GM19463 (cell line): ENCODE results near the gene BUB3.

Experiments
- ATAC-seq: cut with Tn5 transposase; IDR thresholded peaks from one replicate; pipeline ENCODE4 v1.9.1; 2021; ENCODE audit warnings: mild to moderate bottlenecking, moderate library complexity; ENCODE audit not compliant: unreplicated experiment

Gene BUB3

GRCh38 chr10:123202506-123202905 is 48.3 kb downstream of the BUB3 start:
- no peak for ATAC-seq

DNA sequence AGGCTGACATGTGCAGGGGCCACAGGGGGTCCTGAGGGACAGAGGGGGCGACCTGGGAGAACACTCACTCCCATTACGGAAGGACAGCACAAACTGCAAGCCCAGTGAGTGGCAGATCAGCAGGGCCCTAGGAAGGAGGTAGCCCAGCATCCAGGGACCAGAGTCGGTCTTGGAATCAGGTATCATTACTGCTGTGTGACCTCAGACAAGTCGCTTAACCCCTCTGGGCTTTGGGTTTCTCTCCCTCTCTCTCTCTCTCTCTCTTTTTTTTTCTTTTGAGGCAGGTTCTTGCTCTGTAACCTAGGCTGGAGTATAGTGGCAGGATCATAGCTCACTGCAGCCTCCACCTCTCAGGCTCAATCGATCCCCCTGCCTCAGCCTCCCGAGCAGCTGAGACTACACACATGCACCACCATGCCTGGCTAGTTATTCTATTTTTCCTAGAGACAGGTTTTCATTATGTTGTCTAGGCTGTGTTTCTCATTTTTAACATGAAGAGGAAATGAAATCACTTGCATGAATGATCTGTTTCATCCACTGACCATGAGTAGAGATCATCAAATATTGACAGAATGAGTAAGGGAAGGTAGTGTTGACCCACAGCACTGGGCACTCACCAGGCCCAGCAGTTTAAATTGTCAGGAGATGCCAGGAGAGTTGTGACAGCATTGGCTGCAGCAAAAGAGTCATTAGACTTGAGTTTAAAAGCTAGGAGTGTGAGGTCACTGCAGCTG is 49.4 kb downstream of the BUB3 start:
- no peak for ATAC-seq

DNA sequence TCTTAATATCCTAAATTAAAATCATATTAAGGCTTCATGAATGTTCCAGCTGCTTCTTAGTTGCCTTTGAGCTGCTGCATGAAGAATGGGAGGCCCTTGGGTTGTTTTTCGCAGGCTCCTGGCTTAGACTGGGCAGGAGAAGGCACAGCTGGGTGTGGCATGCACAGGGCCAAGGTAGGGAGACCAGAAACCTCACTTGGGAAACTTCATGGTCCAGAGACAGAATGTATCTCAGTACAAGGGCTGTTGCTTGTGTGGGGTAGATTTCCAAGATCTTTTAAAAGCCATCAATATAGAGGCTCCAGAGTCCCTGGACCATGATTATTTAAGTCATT is 49.9 kb downstream of the BUB3 start:
- no peak for ATAC-seq

GRCh38 chr10:123205041-123205440 is 50.8 kb downstream of the BUB3 start:
- no peak for ATAC-seq

DNA sequence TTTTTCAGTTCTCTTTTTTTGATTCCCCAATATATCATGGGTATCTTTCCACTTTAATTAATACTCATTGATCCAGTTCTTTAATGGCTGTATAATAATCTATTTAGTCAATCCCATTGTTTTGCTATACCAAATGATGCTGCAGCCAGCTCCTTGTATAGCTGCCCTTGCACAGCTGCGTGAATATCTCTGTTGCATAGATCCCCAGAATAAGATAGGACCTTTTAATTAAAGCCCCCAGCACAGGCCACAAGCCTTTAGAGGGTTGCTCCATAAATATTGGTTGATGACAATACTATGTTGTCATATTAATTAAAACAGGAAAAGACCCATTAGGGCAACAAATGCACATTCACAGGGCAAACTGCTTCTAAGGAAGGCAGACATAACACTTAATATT is 57.9 kb downstream of the BUB3 start:
- no peak for ATAC-seq

DNA sequence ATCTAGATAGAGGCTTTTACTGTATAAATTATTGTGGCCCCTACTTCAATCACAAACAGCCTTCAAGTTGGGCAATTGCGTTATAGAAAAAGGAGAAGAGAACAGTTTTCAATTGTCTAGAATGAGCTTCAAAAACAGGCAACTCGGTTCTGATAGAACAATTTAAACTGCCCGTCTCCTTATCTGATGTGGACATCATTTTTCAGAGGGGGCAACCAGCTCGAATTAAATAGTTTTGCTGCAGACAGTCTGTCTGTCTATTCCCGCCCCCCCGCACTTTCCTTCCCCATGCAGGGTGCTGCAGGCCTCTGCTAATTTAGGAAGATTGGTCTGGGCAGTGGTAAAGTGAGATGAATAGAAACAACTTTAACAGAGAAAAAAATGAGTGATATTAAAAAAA is 58.4 kb downstream of the BUB3 start:
- ATAC-seq = no peak

DNA sequence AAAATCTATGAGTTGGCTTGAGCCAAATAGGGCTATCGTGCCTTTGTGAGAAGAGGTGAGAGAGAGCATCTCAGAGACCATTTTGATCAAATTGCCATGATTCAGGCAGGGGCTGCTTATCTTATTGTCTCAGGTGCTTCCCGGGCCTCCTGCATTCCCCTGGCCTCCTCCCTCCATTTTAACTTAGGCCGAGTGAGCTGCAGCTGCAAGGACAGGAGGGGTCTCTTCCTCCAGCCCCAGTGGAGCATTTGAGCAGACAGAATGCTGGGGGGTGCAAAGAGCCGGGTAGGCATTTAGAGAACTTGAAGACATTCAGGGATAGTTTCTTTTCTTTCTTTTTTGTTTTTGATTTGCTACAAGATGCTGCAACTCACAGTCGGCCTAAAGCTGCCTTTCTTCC is 59.0 kb downstream of the BUB3 start:
- ATAC-seq = no peak
